H9 (cell line): ENCODE results near the gene UBE2D2. TPM values are rescaled to one million over a fixed set of nuclear protein-coding genes. Genes with fewer than 3 reads are reported as not detected.
A peak's percentile ranks its signal among the peaks of the same experiment; 100 is the strongest.

ENCODE experiments used
- DNase-seq: peaks from one replicate; pipeline ENCODE4 v3.0.0-alpha.2; 2017
- H2AFZ ChIP-seq: one replicate; pipeline ENCODE4 v1.6.1; 2013; ENCODE audit warnings: mild to moderate bottlenecking, low read length, control low read depth, moderate library complexity
- H2AK5ac ChIP-seq: 2 replicates; pipeline ENCODE4 v1.6.1; 2013; ENCODE audit warnings: low read length, control low read depth, mixed read lengths; ENCODE audit not compliant: insufficient read length
- H2BK120ac ChIP-seq: one replicate; pipeline ENCODE4 v1.6.1; 2013; ENCODE audit warnings: low read depth, mild to moderate bottlenecking, low read length, control low read depth, inconsistent platforms; ENCODE audit not compliant: poor library complexity, severe bottlenecking
- H2BK12ac ChIP-seq: 2 replicates; pipeline ENCODE4 v1.6.1; 2013; ENCODE audit warnings: low read length, control low read depth, mixed read lengths, low read depth; ENCODE audit not compliant: insufficient read length
- H2BK15ac ChIP-seq: 2 replicates; pipeline ENCODE4 v1.6.1; 2013; ENCODE audit warnings: low read depth, low read length, control low read depth
- H2BK20ac ChIP-seq: one replicate; pipeline ENCODE4 v1.6.1; 2013; ENCODE audit warnings: low read depth, mild to moderate bottlenecking, low read length, control low read depth, inconsistent platforms; ENCODE audit not compliant: poor library complexity, severe bottlenecking
- H2BK5ac ChIP-seq: 2 replicates; pipeline ENCODE4 v1.6.1; 2013; ENCODE audit warnings: low read length, control low read depth, mixed read lengths; ENCODE audit not compliant: insufficient read length
- H3K14ac ChIP-seq: 2 replicates; pipeline ENCODE4 v1.6.1; 2013; ENCODE audit warnings: low read length, control low read depth; ENCODE audit not compliant: insufficient read depth
- H3K18ac ChIP-seq: 2 replicates; pipeline ENCODE4 v1.6.1; 2013; ENCODE audit warnings: low read depth, mild to moderate bottlenecking, mixed read lengths, low read length, control low read depth; ENCODE audit not compliant: insufficient read length
- H3K23ac ChIP-seq: 2 replicates; pipeline ENCODE4 v1.6.1; 2013; ENCODE audit warnings: low read length, control low read depth, mixed read lengths, low read depth; ENCODE audit not compliant: insufficient read length
- H3K23me2 ChIP-seq: 2 replicates; pipeline ENCODE4 v1.6.1; 2013; ENCODE audit warnings: low read depth, mild to moderate bottlenecking, mixed read lengths, low read length, control low read depth; ENCODE audit not compliant: insufficient read length, poor library complexity, severe bottlenecking
- H3K27ac ChIP-seq: 2 replicates; pipeline ENCODE4 v1.5.1; 2013; ENCODE audit warnings: low read length, control low read depth, mixed read lengths, low read depth; ENCODE audit not compliant: insufficient read length
- H3K27me3 ChIP-seq: 2 replicates; pipeline ENCODE4 v1.6.1; 2013; ENCODE audit warnings: low read length, control low read depth, inconsistent platforms; ENCODE audit not compliant: insufficient read depth
- H3K4ac ChIP-seq: 2 replicates; pipeline ENCODE4 v1.6.1; 2013; ENCODE audit warnings: low read depth, mild to moderate bottlenecking, control low read depth, inconsistent platforms, low read length, moderate library complexity
- H3K4me1 ChIP-seq: 2 replicates; pipeline ENCODE4 v1.6.1; 2013; ENCODE audit warnings: low read length, control low read depth, inconsistent platforms; ENCODE audit not compliant: insufficient read depth
- H3K4me2 ChIP-seq: 2 replicates; pipeline ENCODE4 v1.6.1; 2013; ENCODE audit warnings: low read length, control low read depth, mixed read lengths; ENCODE audit not compliant: insufficient read length, insufficient read depth
- H3K56ac ChIP-seq: 2 replicates; pipeline ENCODE4 v1.6.1; 2013; ENCODE audit warnings: low read depth, mild to moderate bottlenecking, mixed read lengths, low read length, control low read depth; ENCODE audit not compliant: insufficient read length
- H3K79me1 ChIP-seq: 2 replicates; pipeline ENCODE4 v1.6.1; 2013; ENCODE audit warnings: low read depth, mild to moderate bottlenecking, moderate library complexity, low read length, control low read depth, inconsistent platforms; ENCODE audit not compliant: insufficient read depth, poor library complexity, severe bottlenecking
- H3K79me2 ChIP-seq: 2 replicates; pipeline ENCODE4 v1.6.1; 2013; ENCODE audit warnings: low read length, control low read depth, inconsistent platforms; ENCODE audit not compliant: insufficient read depth
- H3K9ac ChIP-seq: 2 replicates; pipeline ENCODE4 v1.6.1; 2013; ENCODE audit warnings: low read length, control low read depth, mixed read lengths; ENCODE audit not compliant: insufficient read length; ENCODE audit errors: extremely low read depth
- H3K9me3 ChIP-seq: one replicate; pipeline ENCODE4 v1.6.1; 2013; ENCODE audit warnings: low read depth, low read length, inconsistent platforms; ENCODE audit not compliant: control insufficient read depth
- H3T11ph ChIP-seq: one replicate; pipeline ENCODE4 v1.6.1; 2013; ENCODE audit warnings: mild to moderate bottlenecking, low read length, control low read depth, inconsistent platforms
- H4K20me1 ChIP-seq: one replicate; pipeline ENCODE4 v1.6.1; 2013; ENCODE audit not compliant: control insufficient read depth, insufficient read length, insufficient read depth
- H4K5ac ChIP-seq: 2 replicates; pipeline ENCODE4 v1.6.1; 2013; ENCODE audit warnings: low read depth, mild to moderate bottlenecking, mixed read lengths, low read length, control low read depth; ENCODE audit not compliant: insufficient read length
- H4K8ac ChIP-seq: replicated peaks from 2 replicates; pipeline ENCODE4 v1.6.1; 2013; ENCODE audit warnings: low read length, control low read depth, mixed read lengths, low read depth; ENCODE audit not compliant: insufficient read length
- H4K91ac ChIP-seq: 2 replicates; pipeline ENCODE4 v1.6.1; 2013; ENCODE audit warnings: low read depth, mild to moderate bottlenecking, moderate library complexity, mixed read lengths, low read length, control low read depth; ENCODE audit not compliant: insufficient read length
- H3K27ac Mint-ChIP-seq, 3 experiments: 2 replicates in 2 of 3; 3 replicates in 1 of 3; pipeline ENCODE4 v1.8.0; 2020 to 2021; ENCODE audit warnings: mixed read lengths in 3 of 3, mild to moderate bottlenecking in 1 of 3, moderate library complexity in 1 of 3
- H3K27me3 Mint-ChIP-seq: 2 replicates; pipeline ENCODE4 v1.8.0; 2021; ENCODE audit warnings: low read depth, mild to moderate bottlenecking, moderate library complexity, mixed read lengths
- H3K36me3 Mint-ChIP-seq, 3 experiments: 2 replicates in 2 of 3; 3 replicates in 1 of 3; pipeline ENCODE4 v1.8.0; 2020 to 2021; ENCODE audit warnings: low read depth in 3 of 3, mixed read lengths in 3 of 3; ENCODE audit not compliant: insufficient read depth in 1 of 3
- H3K4me1 Mint-ChIP-seq, 2 experiments: 2 replicates each; pipeline ENCODE4 v1.8.0; 2020; ENCODE audit warnings: mixed read lengths in 2 of 2
- H3K4me3 Mint-ChIP-seq, 2 experiments: 2 replicates in 1 of 2; 3 replicates in 1 of 2; pipeline ENCODE4 v1.8.0; 2020 to 2021; ENCODE audit warnings: mild to moderate bottlenecking in 2 of 2, mixed read lengths in 2 of 2, moderate library complexity in 1 of 2
- H3K9me3 Mint-ChIP-seq, 2 experiments: 2 replicates in 1 of 2; 3 replicates in 1 of 2; pipeline ENCODE4 v1.8.0; 2020; ENCODE audit warnings: mild to moderate bottlenecking in 2 of 2, mixed read lengths in 2 of 2, moderate library complexity in 1 of 2
- WGBS: extraction: QIAGEN DNeasy Blood & Tissue Kit; methylation state at CpG from one replicate; pipeline ENCODE4 v1.1.7; 2013; ENCODE audit warnings: missing lambda C conversion rate, low lambda C conversion rate, mixed read lengths; ENCODE audit not compliant: insufficient read length; ENCODE audit errors: extremely low coverage; 5-methylcytosine and 5-hydroxymethylcytosine counted together
- total RNA-seq: library from RNA; stranded (reverse); gene quantifications from 2 replicates; pipeline ENCODE4 v1.2.1, GENCODE V29; 2021
- TF ChIP-seq, protein P1 (sequence below): fragments of 200-600 bp; sonication (generic); conservative IDR thresholded peaks from 3 replicates; pipeline ENCODE4 v1.8.0; 2021; ENCODE audit warnings: antibody characterized with exemption, mild to moderate bottlenecking

Gene UBE2D2
- total RNA-seq, 1 experiment from 2014 or later, result 236 TPM

DNA sequence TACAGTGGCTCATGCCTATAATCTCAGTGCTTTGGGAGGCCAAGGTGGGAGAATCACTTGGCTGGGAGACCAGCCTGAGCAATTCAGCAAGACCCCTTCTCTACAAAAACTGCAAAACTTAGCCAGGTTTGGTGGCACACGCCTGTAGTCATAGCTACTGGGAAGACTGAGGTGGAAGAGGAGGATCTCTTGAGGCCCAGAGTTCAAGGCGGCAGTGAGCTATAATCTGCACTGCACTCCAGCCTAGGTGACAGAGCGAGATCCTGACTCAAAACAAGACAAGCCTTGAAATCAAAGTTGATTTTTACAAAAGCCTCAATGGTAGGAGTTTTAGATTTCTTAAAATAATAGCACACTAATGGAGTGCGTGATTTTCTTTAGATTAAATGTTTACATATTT lies 14.6 kb downstream of the UBE2D2 start:
- no peak overlapping the region for H2AFZ ChIP-seq
- H3K14ac ChIP-seq, result no peak overlapping the region
- TF ChIP-seq, protein P1, sequence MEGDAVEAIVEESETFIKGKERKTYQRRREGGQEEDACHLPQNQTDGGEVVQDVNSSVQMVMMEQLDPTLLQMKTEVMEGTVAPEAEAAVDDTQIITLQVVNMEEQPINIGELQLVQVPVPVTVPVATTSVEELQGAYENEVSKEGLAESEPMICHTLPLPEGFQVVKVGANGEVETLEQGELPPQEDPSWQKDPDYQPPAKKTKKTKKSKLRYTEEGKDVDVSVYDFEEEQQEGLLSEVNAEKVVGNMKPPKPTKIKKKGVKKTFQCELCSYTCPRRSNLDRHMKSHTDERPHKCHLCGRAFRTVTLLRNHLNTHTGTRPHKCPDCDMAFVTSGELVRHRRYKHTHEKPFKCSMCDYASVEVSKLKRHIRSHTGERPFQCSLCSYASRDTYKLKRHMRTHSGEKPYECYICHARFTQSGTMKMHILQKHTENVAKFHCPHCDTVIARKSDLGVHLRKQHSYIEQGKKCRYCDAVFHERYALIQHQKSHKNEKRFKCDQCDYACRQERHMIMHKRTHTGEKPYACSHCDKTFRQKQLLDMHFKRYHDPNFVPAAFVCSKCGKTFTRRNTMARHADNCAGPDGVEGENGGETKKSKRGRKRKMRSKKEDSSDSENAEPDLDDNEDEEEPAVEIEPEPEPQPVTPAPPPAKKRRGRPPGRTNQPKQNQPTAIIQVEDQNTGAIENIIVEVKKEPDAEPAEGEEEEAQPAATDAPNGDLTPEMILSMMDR, result no peak
- H4K20me1 ChIP-seq, result no peaks in the 10 kb centered on the region
- Mint-ChIP-seq H3K27me3 (no peaks in the 10 kb centered on the region), H3K4me3 (no peak overlapping the region), H3K9me3 (no peaks in the 10 kb centered on the region), H3K4me1 (peaks cover 19 to 26% of the 10 kb centered on the region in 2 experiments), H3K27ac (peak overlapping the region; percentile 64 to 91 (median 79); a peak in 6 of 7 replicates), H3K36me3 (peaks cover 4 to 16% (median 10%) of the 10 kb centered on the region in 3 experiments; a peak in 5 of 7 replicates)
- peaks cover 59% of the 10 kb centered on the region for H3K79me2 ChIP-seq
- H3K9me3 ChIP-seq, result no peaks in the 10 kb centered on the region
- no peak overlapping the region for H3K27ac ChIP-seq
- no peak overlapping the region for H4K5ac ChIP-seq
- H3K79me1 ChIP-seq, result no peaks in the 10 kb centered on the region
- H3K27me3 ChIP-seq, result no peaks in the 10 kb centered on the region
- no peak overlapping the region for H3K56ac ChIP-seq
- no peak overlapping the region for H3K9ac ChIP-seq
- no peak overlapping the region for H3K4ac ChIP-seq
- no peak overlapping the region for H2BK120ac ChIP-seq
- H2BK15ac ChIP-seq, result no peak overlapping the region
- H4K8ac ChIP-seq, result no peak overlapping the region
- DNase-seq, result no peak
- no peak overlapping the region for H2BK12ac ChIP-seq
- no peak overlapping the region for H3K18ac ChIP-seq
- no peak overlapping the region for H3K23ac ChIP-seq
- no peak overlapping the region for H2BK20ac ChIP-seq
- H2BK5ac ChIP-seq, result no peak overlapping the region
- H2AK5ac ChIP-seq, result no peak overlapping the region
- no CpG with 5 or more reads among the region's 4 CpGs for WGBS
- no peaks in the 10 kb centered on the region for H3K23me2 ChIP-seq
- no peak overlapping the region for H4K91ac ChIP-seq
- no peak overlapping the region for H3K4me2 ChIP-seq
- H3T11ph ChIP-seq, result no peak overlapping the region
- no peaks in the 10 kb centered on the region for H3K4me1 ChIP-seq
